ENCODE results near the gene NCOA7.
"Not testable (repeated sequence)": the region's sequence is repeated elsewhere in the genome, so short reads cannot be mapped to it uniquely, and the experiment has no call there.

Gene NCOA7

DNA sequence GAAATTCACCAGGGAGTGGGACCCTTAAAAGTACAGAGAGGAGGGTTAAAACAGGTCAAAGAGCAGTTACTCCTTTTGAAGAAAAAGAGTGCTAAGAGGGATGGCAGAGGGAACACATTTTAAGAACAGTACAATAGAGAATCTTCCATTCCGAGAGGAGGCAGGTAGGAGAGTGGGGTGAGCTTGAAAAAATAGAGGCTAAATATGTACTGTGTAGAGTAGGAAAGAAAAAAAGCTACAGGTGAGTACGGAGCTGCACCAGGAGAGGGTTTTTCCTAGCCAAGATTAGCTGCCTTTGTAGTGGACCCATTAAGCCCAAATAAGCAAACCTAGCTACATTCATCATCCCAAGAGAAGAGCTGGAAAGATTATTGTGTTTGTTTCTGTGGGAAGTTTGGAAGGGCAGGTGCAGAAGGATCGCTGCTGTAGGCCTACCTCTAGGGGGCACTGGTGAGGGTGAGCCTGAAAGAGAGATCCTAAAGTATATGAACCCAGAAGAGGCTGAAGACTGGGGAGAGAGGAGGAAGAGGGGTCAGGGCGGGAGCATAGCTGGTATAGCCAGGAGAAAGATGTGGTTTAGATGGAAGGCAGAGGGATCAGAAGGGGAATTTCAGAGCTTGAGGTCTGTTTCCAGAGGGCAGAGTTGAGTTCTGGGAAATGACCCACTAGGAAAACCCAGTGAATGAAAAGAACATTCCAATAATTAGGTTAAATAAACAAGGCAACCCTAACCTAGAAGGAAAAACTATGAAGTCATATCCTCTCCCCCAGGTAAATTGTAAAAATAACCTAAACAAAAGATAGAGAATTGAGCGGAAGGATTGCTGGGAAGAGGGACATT, 115.6 kb downstream of the NCOA7 start:
- DNase-seq (ENCODE audit: extremely low spot score) = peak; percentile 41
- TF ChIP-seq, protein P1, sequence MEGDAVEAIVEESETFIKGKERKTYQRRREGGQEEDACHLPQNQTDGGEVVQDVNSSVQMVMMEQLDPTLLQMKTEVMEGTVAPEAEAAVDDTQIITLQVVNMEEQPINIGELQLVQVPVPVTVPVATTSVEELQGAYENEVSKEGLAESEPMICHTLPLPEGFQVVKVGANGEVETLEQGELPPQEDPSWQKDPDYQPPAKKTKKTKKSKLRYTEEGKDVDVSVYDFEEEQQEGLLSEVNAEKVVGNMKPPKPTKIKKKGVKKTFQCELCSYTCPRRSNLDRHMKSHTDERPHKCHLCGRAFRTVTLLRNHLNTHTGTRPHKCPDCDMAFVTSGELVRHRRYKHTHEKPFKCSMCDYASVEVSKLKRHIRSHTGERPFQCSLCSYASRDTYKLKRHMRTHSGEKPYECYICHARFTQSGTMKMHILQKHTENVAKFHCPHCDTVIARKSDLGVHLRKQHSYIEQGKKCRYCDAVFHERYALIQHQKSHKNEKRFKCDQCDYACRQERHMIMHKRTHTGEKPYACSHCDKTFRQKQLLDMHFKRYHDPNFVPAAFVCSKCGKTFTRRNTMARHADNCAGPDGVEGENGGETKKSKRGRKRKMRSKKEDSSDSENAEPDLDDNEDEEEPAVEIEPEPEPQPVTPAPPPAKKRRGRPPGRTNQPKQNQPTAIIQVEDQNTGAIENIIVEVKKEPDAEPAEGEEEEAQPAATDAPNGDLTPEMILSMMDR (IDR thresholded peaks at IDR 0.05; ENCODE audit: control extremely low read depth, extremely low read depth, low read depth, missing control alignments) = peak; percentile 74
- ChIA-PET CTCF (interaction anchor here (0.7 to 5.3 kb wide), 31 partner anchors 9 to 117 kb away, joined by 3 to 93 read pairs (median 5); partner anchors contain the start of gene HINT3), POLR2A (no interaction called here)

DNA sequence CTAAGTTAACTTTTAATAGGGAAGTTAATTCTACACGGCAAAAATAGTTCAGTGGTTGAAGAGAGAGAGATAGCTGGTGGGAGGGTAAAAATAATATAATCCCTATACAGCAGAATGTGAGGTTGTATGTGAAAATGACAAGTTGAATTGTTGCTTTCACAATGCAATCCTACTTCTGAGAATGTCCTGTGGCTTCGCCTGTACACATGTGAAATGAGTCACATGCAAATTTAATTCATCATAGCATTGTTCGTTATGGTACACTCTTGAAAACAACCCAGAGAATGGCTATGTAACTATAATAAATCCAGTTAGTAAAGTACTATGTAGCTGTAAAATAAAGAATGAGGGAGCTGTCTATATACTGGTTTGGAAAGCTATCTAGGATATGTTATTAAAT, 119.8 kb downstream of the NCOA7 start:
- POLR2A ChIA-PET = no interaction called here
- CTCF ChIA-PET = interaction anchor here (0.6 to 2.6 kb wide), 9 partner anchors 9 to 121 kb away, joined by 3 to 8 read pairs (median 3); partner anchors contain the start of gene HINT3
- peak; percentile 45 for DNase-seq (ENCODE audit: extremely low spot score)
- TF ChIP-seq, protein P1 (IDR thresholded peaks at IDR 0.05; ENCODE audit: control extremely low read depth, extremely low read depth, low read depth, missing control alignments) = no peak

DNA sequence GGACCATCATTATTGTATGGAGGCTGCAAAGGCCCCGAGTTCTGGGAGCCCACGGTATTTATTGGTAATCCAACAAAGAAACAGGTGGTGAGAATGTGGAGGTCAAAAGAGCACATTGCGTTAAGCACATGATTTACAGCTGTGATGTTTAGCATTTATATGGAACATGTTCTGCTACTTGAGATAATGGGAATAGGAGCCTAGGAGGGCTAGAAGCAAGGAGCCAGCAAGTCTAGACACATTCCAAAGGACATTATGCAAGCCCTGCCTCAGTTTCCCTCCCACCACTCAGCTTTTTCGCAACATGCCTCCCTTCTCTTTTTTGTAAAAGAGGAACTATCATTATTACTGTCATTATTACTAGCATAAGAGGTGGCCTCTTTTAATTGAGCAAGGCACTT, 120.3 kb downstream of the NCOA7 start:
- CTCF ChIA-PET = interaction anchor here (0.6 to 2.6 kb wide), 7 partner anchors 8 to 121 kb away, joined by 3 to 8 read pairs (median 3); partner anchors contain the start of gene HINT3
- DNase-seq (ENCODE audit: extremely low spot score); POLR2A ChIA-PET: not testable (repeated sequence)

DNA sequence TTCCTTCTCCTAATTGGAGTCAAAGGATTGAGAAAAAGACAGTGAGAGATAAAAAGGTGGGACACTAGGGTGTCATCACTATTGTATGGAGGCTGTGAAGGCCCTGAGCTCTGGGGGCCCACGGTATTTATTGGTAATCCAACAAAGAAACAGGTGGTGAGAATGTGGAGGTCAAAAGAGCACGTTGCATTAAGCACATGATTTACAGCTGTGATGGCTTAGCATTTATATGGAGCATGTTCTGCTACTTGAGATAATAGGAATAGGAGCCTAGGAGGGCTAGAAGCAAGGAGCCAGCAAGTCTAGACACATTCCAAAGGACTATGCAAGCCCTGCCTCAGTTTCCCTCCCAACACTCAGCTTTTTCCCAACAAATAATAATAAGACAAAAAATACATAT, 121.7 kb downstream of the NCOA7 start:
- CTCF ChIA-PET = interaction anchor here (1.4 to 14.4 kb wide), 3 partner anchors 12 to 43 kb away, joined by 3 to 138 read pairs (median 9); partner anchors contain the start of gene HINT3
- POLR2A ChIA-PET; DNase-seq (ENCODE audit: extremely low spot score): not testable (repeated sequence)

DNA sequence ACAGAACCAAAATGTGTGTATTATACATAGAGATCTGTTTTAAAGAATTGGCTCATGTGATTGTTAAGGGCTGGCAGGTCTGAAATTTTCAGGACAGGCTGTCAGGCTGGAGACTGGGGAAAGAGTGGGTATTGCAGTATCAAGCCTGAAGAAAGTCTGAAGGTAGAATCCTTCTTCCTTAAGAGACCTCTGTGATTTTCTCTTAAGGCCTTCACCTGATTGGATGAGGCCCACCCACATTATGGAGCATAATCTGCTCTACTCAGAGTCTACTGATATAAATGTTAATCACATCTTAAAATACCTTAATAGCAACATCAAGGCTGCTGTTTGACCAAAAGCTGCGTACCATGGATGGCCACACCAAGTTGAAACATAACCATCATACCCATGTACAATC, 122.4 kb downstream of the NCOA7 start:
- CTCF ChIA-PET = interaction anchor here (1.4 to 14.4 kb wide), 3 partner anchors 11 to 42 kb away, joined by 9 to 138 read pairs (median 10); partner anchors contain the start of gene HINT3
- TF ChIP-seq, protein P1 (IDR thresholded peaks at IDR 0.05; ENCODE audit: control extremely low read depth, extremely low read depth, low read depth, missing control alignments) = no peak
- POLR2A ChIA-PET = no interaction called here
- no peak for DNase-seq (ENCODE audit: extremely low spot score)

DNA sequence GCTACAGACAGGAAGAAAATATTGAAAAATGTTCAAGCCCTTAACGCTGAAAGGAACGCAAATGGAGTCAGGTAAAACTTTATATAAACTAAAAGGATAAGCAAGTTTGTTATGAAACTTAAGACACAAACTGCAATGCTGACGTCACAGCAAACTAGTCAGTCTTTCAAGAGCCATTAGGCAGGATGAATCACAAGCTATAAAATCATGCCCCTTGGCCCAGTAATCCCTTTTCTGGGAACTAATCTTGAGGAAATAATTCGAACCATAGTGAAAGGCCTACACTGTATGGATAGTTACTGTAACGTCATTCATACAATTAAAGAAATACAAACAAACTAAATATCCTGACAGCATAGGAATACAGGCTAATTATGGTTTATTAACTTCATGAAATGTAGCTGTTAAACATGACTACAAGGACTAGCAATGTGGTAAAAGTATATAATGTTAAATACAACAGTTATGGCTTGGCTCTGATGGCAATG, 123.1 kb downstream of the NCOA7 start:
- no peak for DNase-seq (ENCODE audit: extremely low spot score)
- POLR2A ChIA-PET = no interaction called here
- TF ChIP-seq, protein P1 (IDR thresholded peaks at IDR 0.05; ENCODE audit: control extremely low read depth, extremely low read depth, low read depth, missing control alignments) = no peak
- CTCF ChIA-PET = interaction anchor here (1.4 to 14.4 kb wide), 4 partner anchors 8 to 41 kb away, joined by 9 to 138 read pairs (median 52); partner anchors contain the start of gene HINT3

DNA sequence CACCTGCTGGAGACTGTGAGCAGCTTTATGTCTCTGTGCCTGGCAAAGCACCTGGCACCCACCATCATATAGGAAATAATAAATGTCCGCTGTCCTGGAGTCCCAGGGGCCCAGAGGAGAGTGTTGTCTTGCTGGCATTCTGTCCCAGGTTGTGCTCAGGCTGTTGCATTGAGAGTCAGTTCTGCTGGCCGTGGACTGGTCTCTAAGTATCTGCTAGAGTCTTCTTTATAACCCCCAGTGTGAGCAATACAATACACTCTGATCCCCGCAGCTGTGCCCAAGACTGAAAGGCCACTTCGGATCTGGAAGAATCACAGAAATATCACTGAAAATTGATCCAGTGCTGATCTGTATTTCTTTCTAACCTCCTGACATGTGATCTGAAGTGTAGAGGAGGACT, 127.5 kb downstream of the NCOA7 start:
- TF ChIP-seq, protein P1 (IDR thresholded peaks at IDR 0.05; ENCODE audit: control extremely low read depth, extremely low read depth, low read depth, missing control alignments) = no peak
- ChIA-PET CTCF (interaction anchor here (1.0 to 14.4 kb wide), 6 partner anchors 13 to 127 kb away, joined by 3 to 138 read pairs (median 4); partner anchors contain the start of gene HINT3), POLR2A (no interaction called here)
- no peak for DNase-seq (ENCODE audit: extremely low spot score)
